ENCODE measurements around the gene TAOK2. TPM values are rescaled to one million over a fixed set of nuclear protein-coding genes. Genes with fewer than 3 reads are reported as not detected.
A peak's percentile ranks its signal among the peaks of the same experiment; 100 is the strongest.

TAOK2 gene
- total and polyA plus RNA-seq, 2 of the 13 experiments (the other 11 are each of a cell fraction or from before 2014, with no cell fraction given): 17.4 to 43.2 TPM

DNA sequence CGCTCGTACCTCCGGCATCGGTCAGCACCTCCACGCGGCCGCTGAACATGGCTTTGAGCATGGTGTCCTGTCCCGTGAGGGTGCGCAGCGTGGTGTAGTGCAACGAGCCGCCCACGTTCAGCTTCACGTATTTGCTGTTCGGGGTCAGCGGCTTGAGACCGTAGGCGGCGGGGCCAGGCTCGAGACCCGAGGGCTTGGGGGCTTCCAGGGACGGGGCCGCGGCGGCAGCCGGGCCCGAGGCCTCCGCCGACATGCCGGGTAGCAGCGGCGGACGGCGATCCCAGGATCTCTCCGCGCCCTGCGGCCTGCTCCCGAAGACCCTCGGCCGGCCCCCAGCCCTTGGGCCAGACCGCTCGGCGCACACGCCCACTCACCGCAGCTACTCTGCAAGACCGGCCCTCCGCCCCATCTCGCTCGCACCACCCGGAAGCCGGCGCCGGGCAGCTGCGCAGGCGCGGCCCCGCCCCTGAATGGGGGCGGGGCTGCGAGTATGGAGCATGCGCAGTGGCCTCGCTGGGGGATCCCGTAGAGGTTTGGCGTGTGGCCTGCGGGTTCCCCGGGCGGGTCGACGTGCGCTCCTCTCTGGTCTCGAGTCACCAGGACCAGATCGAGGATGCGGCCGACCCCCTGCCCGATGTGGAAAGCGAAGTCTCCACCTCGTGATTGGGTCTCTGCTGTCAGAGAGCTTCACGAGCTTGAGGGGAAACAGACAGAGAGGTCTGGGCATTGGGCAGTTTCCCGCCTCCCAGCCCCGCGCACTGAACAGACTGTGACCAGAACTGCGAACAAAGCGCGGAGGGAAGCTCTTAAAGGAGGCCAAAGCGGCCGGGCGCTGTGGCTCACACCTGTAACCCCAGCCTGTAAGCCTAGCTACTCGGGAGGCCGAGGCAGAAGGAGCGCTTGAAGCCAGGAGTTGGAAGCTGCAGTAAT lies 47.6 kb upstream of the TAOK2 start, which contains the start of gene KCTD13 (continued):
- TF ChIP-seq, protein P1, sequence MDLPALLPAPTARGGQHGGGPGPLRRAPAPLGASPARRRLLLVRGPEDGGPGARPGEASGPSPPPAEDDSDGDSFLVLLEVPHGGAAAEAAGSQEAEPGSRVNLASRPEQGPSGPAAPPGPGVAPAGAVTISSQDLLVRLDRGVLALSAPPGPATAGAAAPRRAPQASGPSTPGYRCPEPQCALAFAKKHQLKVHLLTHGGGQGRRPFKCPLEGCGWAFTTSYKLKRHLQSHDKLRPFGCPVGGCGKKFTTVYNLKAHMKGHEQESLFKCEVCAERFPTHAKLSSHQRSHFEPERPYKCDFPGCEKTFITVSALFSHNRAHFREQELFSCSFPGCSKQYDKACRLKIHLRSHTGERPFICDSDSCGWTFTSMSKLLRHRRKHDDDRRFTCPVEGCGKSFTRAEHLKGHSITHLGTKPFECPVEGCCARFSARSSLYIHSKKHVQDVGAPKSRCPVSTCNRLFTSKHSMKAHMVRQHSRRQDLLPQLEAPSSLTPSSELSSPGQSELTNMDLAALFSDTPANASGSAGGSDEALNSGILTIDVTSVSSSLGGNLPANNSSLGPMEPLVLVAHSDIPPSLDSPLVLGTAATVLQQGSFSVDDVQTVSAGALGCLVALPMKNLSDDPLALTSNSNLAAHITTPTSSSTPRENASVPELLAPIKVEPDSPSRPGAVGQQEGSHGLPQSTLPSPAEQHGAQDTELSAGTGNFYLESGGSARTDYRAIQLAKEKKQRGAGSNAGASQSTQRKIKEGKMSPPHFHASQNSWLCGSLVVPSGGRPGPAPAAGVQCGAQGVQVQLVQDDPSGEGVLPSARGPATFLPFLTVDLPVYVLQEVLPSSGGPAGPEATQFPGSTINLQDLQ (CRISPR knock-in tag; IDR thresholded peaks at IDR 0.05): no peak; the same call in 1 of the 2 replicates
- peak; percentile 76 for TF ChIP-seq GFI1 (CRISPR knock-in tag; IDR thresholded peaks at IDR 0.05; ENCODE audit: borderline replicate concordance)
- no peak for TF ChIP-seq NR2F1 (CRISPR knock-in tag; IDR thresholded peaks at IDR 0.05)
- 0 out of 2 replicates have a peak, but pooled peaks have one; percentile 57 for TF ChIP-seq ZNF678 (CRISPR knock-in tag; IDR thresholded peaks at IDR 0.05)
- TF ChIP-seq TOE1 (CRISPR knock-in tag; IDR thresholded peaks at IDR 0.05): peak; percentile 67; the same call in 1 of the 2 replicates
- TF ChIP-seq SP2 (CRISPR knock-in tag; IDR thresholded peaks at IDR 0.05): peak; percentile 12
- TF ChIP-seq ATF7 (IDR thresholded peaks at IDR 0.05): no peak
- peak; percentile 40; the same call in 1 of the 2 replicates for TF ChIP-seq ATF7 (CRISPR knock-in tag; IDR thresholded peaks at IDR 0.05)
- no peak for TF ChIP-seq NR2F6 (IDR thresholded peaks at IDR 0.05)
- peak; percentile 34; the same call in 1 of the 2 replicates for TF ChIP-seq NR2F6 (CRISPR knock-in tag; IDR thresholded peaks at IDR 0.05)
- peak; percentile 67; the same call in 1 of the 2 replicates for TF ChIP-seq CAMTA2 (CRISPR knock-in tag; IDR thresholded peaks at IDR 0.05; ENCODE audit: borderline replicate concordance)
- TF ChIP-seq, protein P2, sequence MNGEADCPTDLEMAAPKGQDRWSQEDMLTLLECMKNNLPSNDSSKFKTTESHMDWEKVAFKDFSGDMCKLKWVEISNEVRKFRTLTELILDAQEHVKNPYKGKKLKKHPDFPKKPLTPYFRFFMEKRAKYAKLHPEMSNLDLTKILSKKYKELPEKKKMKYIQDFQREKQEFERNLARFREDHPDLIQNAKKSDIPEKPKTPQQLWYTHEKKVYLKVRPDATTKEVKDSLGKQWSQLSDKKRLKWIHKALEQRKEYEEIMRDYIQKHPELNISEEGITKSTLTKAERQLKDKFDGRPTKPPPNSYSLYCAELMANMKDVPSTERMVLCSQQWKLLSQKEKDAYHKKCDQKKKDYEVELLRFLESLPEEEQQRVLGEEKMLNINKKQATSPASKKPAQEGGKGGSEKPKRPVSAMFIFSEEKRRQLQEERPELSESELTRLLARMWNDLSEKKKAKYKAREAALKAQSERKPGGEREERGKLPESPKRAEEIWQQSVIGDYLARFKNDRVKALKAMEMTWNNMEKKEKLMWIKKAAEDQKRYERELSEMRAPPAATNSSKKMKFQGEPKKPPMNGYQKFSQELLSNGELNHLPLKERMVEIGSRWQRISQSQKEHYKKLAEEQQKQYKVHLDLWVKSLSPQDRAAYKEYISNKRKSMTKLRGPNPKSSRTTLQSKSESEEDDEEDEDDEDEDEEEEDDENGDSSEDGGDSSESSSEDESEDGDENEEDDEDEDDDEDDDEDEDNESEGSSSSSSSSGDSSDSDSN (CRISPR knock-in tag; IDR thresholded peaks at IDR 0.05): peak; percentile 80
- no peak for TF ChIP-seq YY1 (IDR thresholded peaks at IDR 0.05; ENCODE audit: insufficient read depth, insufficient replicate concordance, low read depth, low read length)
- TF ChIP-seq, protein P3, sequence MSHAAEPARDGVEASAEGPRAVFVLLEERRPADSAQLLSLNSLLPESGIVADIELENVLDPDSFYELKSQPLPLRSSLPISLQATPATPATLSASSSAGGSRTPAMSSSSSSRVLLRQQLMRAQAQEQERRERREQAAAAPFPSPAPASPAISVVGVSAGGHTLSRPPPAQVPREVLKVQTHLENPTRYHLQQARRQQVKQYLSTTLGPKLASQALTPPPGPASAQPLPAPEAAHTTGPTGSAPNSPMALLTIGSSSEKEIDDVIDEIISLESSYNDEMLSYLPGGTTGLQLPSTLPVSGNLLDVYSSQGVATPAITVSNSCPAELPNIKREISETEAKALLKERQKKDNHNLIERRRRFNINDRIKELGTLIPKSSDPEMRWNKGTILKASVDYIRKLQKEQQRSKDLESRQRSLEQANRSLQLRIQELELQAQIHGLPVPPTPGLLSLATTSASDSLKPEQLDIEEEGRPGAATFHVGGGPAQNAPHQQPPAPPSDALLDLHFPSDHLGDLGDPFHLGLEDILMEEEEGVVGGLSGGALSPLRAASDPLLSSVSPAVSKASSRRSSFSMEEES (CRISPR knock-in tag; IDR thresholded peaks at IDR 0.05): no peak; the same call in 1 of the 2 replicates
- peak; percentile 88 for TF ChIP-seq KMT2A (CRISPR knock-in tag; IDR thresholded peaks at IDR 0.05)
- TF ChIP-seq FOXA3 (CRISPR knock-in tag; IDR thresholded peaks at IDR 0.05): peak; percentile 56; the same call in 1 of the 2 replicates
- TF ChIP-seq, protein P4, sequence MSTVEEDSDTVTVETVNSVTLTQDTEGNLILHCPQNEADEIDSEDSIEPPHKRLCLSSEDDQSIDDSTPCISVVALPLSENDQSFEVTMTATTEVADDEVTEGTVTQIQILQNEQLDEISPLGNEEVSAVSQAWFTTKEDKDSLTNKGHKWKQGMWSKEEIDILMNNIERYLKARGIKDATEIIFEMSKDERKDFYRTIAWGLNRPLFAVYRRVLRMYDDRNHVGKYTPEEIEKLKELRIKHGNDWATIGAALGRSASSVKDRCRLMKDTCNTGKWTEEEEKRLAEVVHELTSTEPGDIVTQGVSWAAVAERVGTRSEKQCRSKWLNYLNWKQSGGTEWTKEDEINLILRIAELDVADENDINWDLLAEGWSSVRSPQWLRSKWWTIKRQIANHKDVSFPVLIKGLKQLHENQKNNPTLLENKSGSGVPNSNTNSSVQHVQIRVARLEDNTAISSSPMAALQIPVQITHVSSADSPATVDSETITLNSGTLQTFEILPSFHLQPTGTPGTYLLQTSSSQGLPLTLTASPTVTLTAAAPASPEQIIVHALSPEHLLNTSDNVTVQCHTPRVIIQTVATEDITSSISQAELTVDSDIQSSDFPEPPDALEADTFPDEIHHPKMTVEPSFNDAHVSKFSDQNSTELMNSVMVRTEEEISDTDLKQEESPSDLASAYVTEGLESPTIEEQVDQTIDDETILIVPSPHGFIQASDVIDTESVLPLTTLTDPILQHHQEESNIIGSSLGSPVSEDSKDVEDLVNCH (CRISPR knock-in tag; IDR thresholded peaks at IDR 0.05): no peak
- TF ChIP-seq STAG1 (CRISPR knock-in tag; IDR thresholded peaks at IDR 0.05): no peak; the same call in none of the 2 replicates
- no peak for TF ChIP-seq PHF5A (CRISPR knock-in tag; IDR thresholded peaks at IDR 0.05; ENCODE audit: low read depth, unreplicated experiment)
- TF ChIP-seq, protein P5, sequence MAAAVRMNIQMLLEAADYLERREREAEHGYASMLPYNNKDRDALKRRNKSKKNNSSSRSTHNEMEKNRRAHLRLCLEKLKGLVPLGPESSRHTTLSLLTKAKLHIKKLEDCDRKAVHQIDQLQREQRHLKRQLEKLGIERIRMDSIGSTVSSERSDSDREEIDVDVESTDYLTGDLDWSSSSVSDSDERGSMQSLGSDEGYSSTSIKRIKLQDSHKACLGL (CRISPR knock-in tag; IDR thresholded peaks at IDR 0.05): peak; percentile 64

Data from HepG2 (cell line).